HCT116 (cell line): ENCODE results near the gene FDXACB1. TPM values are rescaled to one million over a fixed set of nuclear protein-coding genes. Genes with fewer than 3 reads are reported as not detected.

Experiments
- ATAC-seq: fragments of 200-7000 bp; cut with Tn5 transposase; 2 replicates; pipeline ENCODE4 v1.9.1; 2020; ENCODE audit warnings: mild to moderate bottlenecking, moderate library complexity
- BruUV-seq: library from RNA; stranded (reverse); fragments of 400-500 nt; replicated peaks from 2 replicates; lab custom pipeline; 2021; lab: Mats Ljungman, UMichigan
- CTCF ChIA-PET: fragments of 300-600 bp; sonication (Branson Sonifier 250); formaldehyde crosslinking; loops from one replicate; lab custom pipeline; 2021; ENCODE audit warnings: antibody characterized with exemption; lab: Charles Lee
- POLR2A ChIA-PET: fragments of 300-600, 350-600 bp; sonication (Branson Sonifier 250); formaldehyde crosslinking; loops from one replicate; lab custom pipeline; 2021; ENCODE audit warnings: antibody characterized with exemption; lab: Charles Lee
- RAD21 ChIA-PET, 2 experiments: fragments of 300-600 bp; sonication (Branson Sonifier 250); formaldehyde crosslinking; loops; one replicate each; lab custom pipeline; 2023; ENCODE audit warnings: low total read pairs in 2 of 2; ENCODE audit not compliant: uncharacterized antibody in 2 of 2, unreplicated experiment in 2 of 2, low non-redundant PET in 1 of 2; lab: Charles Lee
- DNase-seq: peaks from one replicate; pipeline ENCODE4 v3.0.0-alpha.2; 2010; ENCODE audit warnings: low read depth, low spot score
- H2AFZ ChIP-seq: fragments of 200-600 bp; shearing (Covaris generic), sonication (generic); 2 replicates; pipeline ENCODE4 v1.6.1; 2017; ENCODE audit warnings: low read depth, mixed run types, mixed read lengths, antibody characterized with exemption, low read length; ENCODE audit not compliant: poor library complexity, severe bottlenecking
- H3K27ac ChIP-seq: 2 replicates; pipeline ENCODE4 v1.5.1; 2012; ENCODE audit warnings: low read depth, low read length
- H3K27me3 ChIP-seq: fragments of 200-600 bp; sonication (generic); 2 replicates; pipeline ENCODE4 v1.6.1; 2016; ENCODE audit warnings: mixed run types, low read length, mixed read lengths; ENCODE audit not compliant: insufficient read depth
- H3K36me3 ChIP-seq, 2 experiments: fragments of 200-500 bp in 1 of 2; fragments of 200-600 bp in 1 of 2; sonication (Bioruptor generic) in 1 of 2; sonication (generic) in 1 of 2; 2 replicates each; pipeline versions ENCODE4 v1.5.1 to v1.6.1; 2014 to 2016; ENCODE audit warnings: low read length in 2 of 2, inconsistent platforms in 1 of 2, mixed read lengths in 1 of 2, mixed run types in 1 of 2; ENCODE audit not compliant: insufficient read depth in 2 of 2, control insufficient read depth in 1 of 2
- H3K4me1 ChIP-seq, 2 experiments: fragments of 200-600 bp in 1 of 2; sonication (generic) in 1 of 2; 2 replicates each; pipeline versions ENCODE4 v1.5.1 to v1.6.1; 2012 to 2017; ENCODE audit warnings: low read length in 2 of 2, inconsistent platforms in 1 of 2, mild to moderate bottlenecking in 1 of 2, mixed read lengths in 1 of 2, mixed run types in 1 of 2, moderate library complexity in 1 of 2; ENCODE audit not compliant: insufficient read depth in 2 of 2, control insufficient read depth in 1 of 2
- H3K4me2 ChIP-seq: fragments of 200-600 bp; sonication (generic); 2 replicates; pipeline ENCODE4 v1.6.1; 2017; ENCODE audit warnings: mixed run types, low read length, mixed read lengths
- H3K4me3 ChIP-seq, 2 experiments: fragments of 200-600 bp in 1 of 2; sonication (generic) in 1 of 2; replicated peaks in 1 of 2; 2 replicates each; pipeline ENCODE4 v1.5.1; 2011 to 2016; ENCODE audit warnings: low read length in 2 of 2, control low read depth in 1 of 2, low read depth in 1 of 2, mild to moderate bottlenecking in 1 of 2, mixed read lengths in 1 of 2, mixed run types in 1 of 2
- H3K79me2 ChIP-seq: fragments of 200-600 bp; sonication (generic); 2 replicates; pipeline ENCODE4 v1.6.1; 2017; ENCODE audit warnings: mild to moderate bottlenecking, mixed run types, low read length, moderate library complexity, mixed read lengths; ENCODE audit not compliant: insufficient read depth
- H3K9ac ChIP-seq: fragments of 200-600 bp; sonication (generic); 2 replicates; pipeline ENCODE4 v1.6.1; 2016; ENCODE audit warnings: low read length, mixed read lengths
- H3K9me2 ChIP-seq: fragments of 200-600 bp; sonication (generic), shearing (Covaris generic); 2 replicates; pipeline ENCODE4 v1.6.1; 2017; ENCODE audit warnings: mixed run types, mild to moderate bottlenecking, moderate library complexity; ENCODE audit not compliant: insufficient read depth
- H3K9me3 ChIP-seq, 2 experiments: fragments of 200-500 bp in 1 of 2; fragments of 200-600 bp in 1 of 2; sonication (Bioruptor generic) in 1 of 2; sonication (generic) in 1 of 2; 2 replicates each; pipeline ENCODE4 v1.6.1; 2014 to 2017; ENCODE audit warnings: low read length in 2 of 2, mixed read lengths in 2 of 2, inconsistent platforms in 1 of 2, low read depth in 1 of 2, mild to moderate bottlenecking in 1 of 2, mixed run types in 1 of 2, moderate library complexity in 1 of 2; ENCODE audit not compliant: control insufficient read depth in 1 of 2, insufficient read depth in 1 of 2
- H4K20me1 ChIP-seq: fragments of 200-600 bp; sonication (generic), shearing (Covaris generic); 2 replicates; pipeline ENCODE4 v1.6.1; 2017; ENCODE audit warnings: mixed run types, mild to moderate bottlenecking, moderate library complexity; ENCODE audit not compliant: insufficient read depth
- CEBPB ChIP-seq: IDR thresholded peaks from 2 replicates; pipeline ENCODE4 v1.6.1; 2012; ENCODE audit warnings: low read depth
- CTCF ChIP-seq, 3 experiments: fragments of 200-600 bp in 1 of 3; sonication (generic) in 1 of 3; IDR thresholded peaks in 2 of 3; conservative IDR thresholded peaks in 1 of 3; 2 replicates each; pipeline ENCODE4 v1.5.1; 2012 to 2017; ENCODE audit warnings: low read depth in 2 of 3, low read length in 2 of 3, antibody characterized with exemption in 1 of 3, borderline replicate concordance in 1 of 3, control low read depth in 1 of 3, mild to moderate bottlenecking in 1 of 3, mixed read lengths in 1 of 3, mixed run types in 1 of 3, moderate library complexity in 1 of 3; ENCODE audit not compliant: insufficient read depth in 1 of 3
- ELF1 ChIP-seq: IDR thresholded peaks from 2 replicates; pipeline ENCODE4 v1.6.1; 2012; ENCODE audit warnings: low read depth, borderline replicate concordance
- EZH2 ChIP-seq: fragments of 200-600 bp; sonication (generic); IDR thresholded peaks from 2 replicates; pipeline ENCODE4 v1.6.1; 2017; ENCODE audit warnings: antibody characterized with exemption, mixed run types
- EZH2phosphoT487 ChIP-seq: fragments of 200-600 bp; IDR thresholded peaks from 2 replicates; pipeline ENCODE4 v1.6.1; 2018; ENCODE audit warnings: antibody characterized with exemption, borderline replicate concordance
- FOSL1 ChIP-seq: IDR thresholded peaks from 2 replicates; pipeline ENCODE4 v1.6.1; 2012; ENCODE audit warnings: low read depth
- JUND ChIP-seq: IDR thresholded peaks from 2 replicates; pipeline ENCODE4 v1.6.1; 2012
- POLR2AphosphoS5 ChIP-seq: IDR thresholded peaks from 2 replicates; pipeline ENCODE4 v1.6.1; 2011; ENCODE audit warnings: mild to moderate bottlenecking, low read depth, low read length, moderate library complexity
- RAD21 ChIP-seq: IDR thresholded peaks from 2 replicates; pipeline ENCODE4 v1.6.1; 2012; ENCODE audit warnings: low read depth, mild to moderate bottlenecking
- SIN3A ChIP-seq: IDR thresholded peaks from 2 replicates; pipeline ENCODE4 v1.6.1; 2012; ENCODE audit warnings: low read depth
- SP1 ChIP-seq: IDR thresholded peaks from 2 replicates; pipeline ENCODE4 v1.6.1; 2012; ENCODE audit warnings: low read depth
- YY1 ChIP-seq: IDR thresholded peaks from 2 replicates; pipeline ENCODE4 v1.6.1; 2011; ENCODE audit warnings: low read length, low read depth, moderate library complexity, mild to moderate bottlenecking; ENCODE audit not compliant: insufficient replicate concordance; ENCODE audit errors: extremely low read depth
- ZBTB33 ChIP-seq: IDR thresholded peaks from 2 replicates; pipeline ENCODE4 v1.6.1; 2011; ENCODE audit warnings: mild to moderate bottlenecking, low read length, moderate library complexity; ENCODE audit not compliant: insufficient replicate concordance; ENCODE audit errors: extremely low read depth
- ZNF274 ChIP-seq: fragments of 200-500 bp; sonication (Bioruptor generic); IDR thresholded peaks from 2 replicates; pipeline ENCODE4 v1.6.1; 2014; ENCODE audit warnings: mild to moderate bottlenecking, low read depth, low read length, inconsistent platforms
- intact Hi-C: fragments of 100-400 bp; cut with micrococcal nuclease; formaldehyde crosslinking; loops from 2 replicates; pipeline ENCODE4 v1.10.0; 2022
- total RNA-seq: library from RNA; stranded (reverse); gene quantifications from one replicate; pipeline ENCODE4 v1.2.1, GENCODE V29; 2021; ENCODE audit not compliant: unreplicated experiment

FDXACB1 gene
- total RNA-seq, 1 experiment from 2014 or later: 3.8 TPM

- Histone ChIP-seq H4K20me1 (no peaks in the 10 kb centered on the region), H3K79me2 (no peaks in the 10 kb centered on the region), H2AFZ (no peak overlapping the region), H3K9me3 (no peaks in the 10 kb centered on the region), H3K27me3 (peaks cover 12% of the 10 kb centered on the region; the same call in 1 of the 2 replicates), H3K4me1 (peaks cover 2% of the 10 kb centered on the region in 2 experiments; a peak in 3 of 4 replicates), H3K4me3 (no peak overlapping the region), H3K9me2 (no peaks in the 10 kb centered on the region), H3K9ac (no peak overlapping the region), H3K27ac (no peak overlapping the region), H3K36me3 (no peaks in the 10 kb centered on the region), H3K4me2 (no peak overlapping the region)
- no TSS peak for BruUV-seq
- POLR2A ChIA-PET: no interaction called here
- TF ChIP-seq SP1: no peak
- TF ChIP-seq ZBTB33: no peak
- TF ChIP-seq FOSL1: no peak
- TF ChIP-seq JUND: no peak
- no peak for TF ChIP-seq POLR2AphosphoS5
- no peak for TF ChIP-seq CEBPB
- TF ChIP-seq YY1: no peak
- TF ChIP-seq SIN3A: no peak
- TF ChIP-seq ZNF274: no peak
- TF ChIP-seq ELF1: no peak
- no peak for TF ChIP-seq CTCF (IDR thresholded peaks at IDR 0.05 in 2 of 3, conservative IDR thresholded peaks at IDR 0.05 in 1 of 3; ENCODE audit: borderline replicate concordance in 1 of 3, insufficient read depth in 1 of 3, low read depth in 2 of 3, low read length in 2 of 3)
- no peak for TF ChIP-seq EZH2
- TF ChIP-seq RAD21: no peak
- TF ChIP-seq EZH2phosphoT487: no peak
- RAD21 ChIA-PET: no interaction called here
- CTCF ChIA-PET: no interaction called here
- DNase-seq (no peak), ATAC-seq (no peak)
- intact Hi-C loops: no loop called here
Measured at GRCh38 chr11:111913031-111913861, 34.3 kb upstream of the FDXACB1 start.
